HFFc6 (cell line): Measurements from ENCODE around the gene COG8. TPM values are rescaled to one million over a fixed set of nuclear protein-coding genes. Genes with fewer than 3 reads are reported as not detected.

Source experiments
- DNase-seq: peaks from one replicate; pipeline ENCODE4 v3.0.0-alpha.2; 2018
- H3K27ac Mint-ChIP-seq: 2 replicates; pipeline ENCODE4 v1.8.0; 2020; ENCODE audit warnings: mild to moderate bottlenecking, mixed read lengths
- H3K27me3 Mint-ChIP-seq: 2 replicates; pipeline ENCODE4 v1.8.0; 2021; ENCODE audit warnings: mild to moderate bottlenecking, moderate library complexity, mixed read lengths; ENCODE audit not compliant: insufficient read depth
- H3K36me3 Mint-ChIP-seq: 2 replicates; pipeline ENCODE4 v1.8.0; 2021; ENCODE audit warnings: low read depth, mixed read lengths
- H3K4me1 Mint-ChIP-seq: 2 replicates; pipeline ENCODE4 v1.8.0; 2020; ENCODE audit warnings: low read depth, mixed read lengths
- H3K4me3 Mint-ChIP-seq: 2 replicates; pipeline ENCODE4 v1.8.0; 2020; ENCODE audit warnings: mild to moderate bottlenecking, moderate library complexity, mixed read lengths
- H3K9me3 Mint-ChIP-seq: 2 replicates; pipeline ENCODE4 v1.8.0; 2020; ENCODE audit warnings: mild to moderate bottlenecking, mixed read lengths
- CTCF ChIP-seq: fragments of 200-600 bp; sonication (generic); IDR thresholded peaks from 2 replicates; pipeline ENCODE4 v1.5.0; 2021; ENCODE audit warnings: antibody characterized with exemption, mild to moderate bottlenecking
- total RNA-seq, 6 experiments: library from RNA; stranded (reverse); fragmentation: NEBNext Ultra II Directional; extraction: Animal tissue kit (Norgen Biotek cat#: 25700); gene quantifications; 2 replicates in 1 of 6; 3 replicates in 5 of 6; pipeline ENCODE4 v1.2.3, GENCODE V29; 2021

COG8 gene
- total RNA-seq, 6 experiments from 2014 or later = 29.4 to 36.8 (median 35.2) TPM

DNA sequence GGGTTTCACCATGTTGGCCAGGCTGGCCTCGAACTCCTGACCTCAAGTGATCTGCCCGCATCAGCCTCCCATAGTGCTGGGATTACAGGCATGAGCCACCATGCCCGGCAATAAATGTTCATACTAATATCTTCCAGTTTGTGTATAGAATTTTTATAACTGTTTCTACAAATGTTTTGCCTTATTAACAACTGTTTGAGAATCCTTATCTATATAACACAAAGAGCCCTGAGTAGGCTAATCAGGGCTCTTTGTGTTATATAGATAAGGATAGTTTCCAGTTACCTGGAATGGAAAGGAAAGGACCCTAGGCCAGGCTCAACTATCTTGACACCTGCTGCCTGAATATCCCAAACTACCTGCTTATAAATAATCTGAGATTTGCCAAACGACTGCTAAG lies 29.5 kb upstream of the COG8 start:
- Mint-ChIP-seq H3K4me3 (no peak overlapping the region), H3K36me3 (peaks cover 41% of the 10 kb centered on the region), H3K27ac (no peak overlapping the region), H3K27me3 (peaks cover 2% of the 10 kb centered on the region; the same call in 1 of the 2 replicates), H3K4me1 (peaks cover 12% of the 10 kb centered on the region), H3K9me3 (no peaks in the 10 kb centered on the region)
- DNase-seq = no peak
- no peak for TF ChIP-seq CTCF

GRCh38 chr16:69367980-69368379 lies 28.6 kb upstream of the COG8 start:
- Mint-ChIP-seq H3K27me3 (peaks cover 2% of the 10 kb centered on the region; the same call in 1 of the 2 replicates), H3K9me3 (no peaks in the 10 kb centered on the region), H3K36me3 (peaks cover 41% of the 10 kb centered on the region), H3K4me1 (peaks cover 12% of the 10 kb centered on the region), H3K27ac (no peak overlapping the region; the same call in 1 of the 2 replicates), H3K4me3 (no peak overlapping the region)
- TF ChIP-seq CTCF = no peak
- DNase-seq = no peak

DNA sequence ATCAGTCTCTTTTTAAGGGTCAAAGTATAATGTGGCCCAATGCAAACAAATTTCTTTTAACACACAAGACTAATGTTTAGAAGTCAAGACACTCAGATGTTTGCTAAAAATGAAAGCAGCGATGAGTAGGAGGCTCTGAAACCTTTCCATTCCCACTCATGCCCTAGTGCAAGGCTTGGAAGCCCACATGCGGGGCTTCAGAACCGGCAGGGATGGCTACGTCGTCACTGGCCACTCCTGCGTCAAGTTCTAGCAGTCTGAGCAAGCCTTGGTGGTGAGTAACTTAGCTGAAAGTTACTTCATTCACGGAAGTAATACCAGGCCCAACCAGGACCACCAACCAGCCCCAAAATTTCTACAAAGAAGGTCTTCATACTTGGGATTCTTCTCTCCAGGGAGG lies 27.1 kb upstream of the COG8 start:
- H3K36me3 Mint-ChIP-seq = peaks cover 41% of the 10 kb centered on the region

DNA sequence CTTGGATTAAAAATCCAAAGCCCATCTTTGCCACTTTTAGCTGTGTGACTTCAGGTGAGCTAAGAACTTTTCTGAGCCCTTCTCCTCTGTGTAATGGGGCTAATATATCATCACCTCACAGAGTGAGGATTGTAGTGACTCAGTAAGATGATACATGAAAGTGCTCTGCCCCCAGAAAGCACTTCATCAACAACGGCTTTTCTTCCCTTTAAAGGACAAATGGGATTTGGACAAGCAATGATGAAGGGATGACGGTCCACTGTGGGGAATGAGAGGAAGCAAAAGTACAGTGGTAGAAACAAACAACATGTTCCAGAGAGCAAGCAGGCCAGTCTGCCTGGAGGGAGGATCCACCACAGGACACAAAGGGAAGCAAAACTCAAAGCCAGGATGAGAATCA lies 26.5 kb upstream of the COG8 start:
- H3K27me3 Mint-ChIP-seq = peaks cover 2% of the 10 kb centered on the region; the same call in 1 of the 2 replicates

More for the DNA sequence above, 27.1 kb upstream of the COG8 start:
- H3K27ac Mint-ChIP-seq = no peak overlapping the region
- no peaks in the 10 kb centered on the region for H3K9me3 Mint-ChIP-seq
- no peak for TF ChIP-seq CTCF
- H3K4me1 Mint-ChIP-seq = peaks cover 12% of the 10 kb centered on the region
- no peak overlapping the region for H3K4me3 Mint-ChIP-seq
- peaks cover 2% of the 10 kb centered on the region; the same call in 1 of the 2 replicates for H3K27me3 Mint-ChIP-seq
- no peak for DNase-seq

GRCh38 chr16:69364088-69364487 lies 24.7 kb upstream of the COG8 start:
- H3K27ac Mint-ChIP-seq = no peak overlapping the region
- TF ChIP-seq CTCF = no peak
- no peak overlapping the region for H3K4me3 Mint-ChIP-seq
- no peaks in the 10 kb centered on the region for H3K9me3 Mint-ChIP-seq
- peaks cover 26% of the 10 kb centered on the region for H3K36me3 Mint-ChIP-seq
- peaks cover 2% of the 10 kb centered on the region; the same call in 1 of the 2 replicates for H3K27me3 Mint-ChIP-seq
- DNase-seq = no peak
- H3K4me1 Mint-ChIP-seq = peaks cover 12% of the 10 kb centered on the region

More for the DNA sequence above, 26.5 kb upstream of the COG8 start:
- TF ChIP-seq CTCF = no peak
- peaks cover 12% of the 10 kb centered on the region for H3K4me1 Mint-ChIP-seq
- DNase-seq = no peak
- H3K4me3 Mint-ChIP-seq = no peak overlapping the region
- H3K27ac Mint-ChIP-seq = no peak overlapping the region
- no peaks in the 10 kb centered on the region for H3K9me3 Mint-ChIP-seq
- peaks cover 40% of the 10 kb centered on the region for H3K36me3 Mint-ChIP-seq
